HG03565 (cell line): ENCODE data around the gene FERMT2.
"Not testable (repeated sequence)": the region's sequence is repeated elsewhere in the genome, so short reads cannot be mapped to it uniquely, and the experiment has no call there.

ENCODE experiments used
- ATAC-seq: cut with Tn5 transposase; IDR thresholded peaks from one replicate; pipeline ENCODE4 v1.9.1; 2021; ENCODE audit warnings: mild to moderate bottlenecking, moderate library complexity; ENCODE audit not compliant: unreplicated experiment

The FERMT2 gene

DNA sequence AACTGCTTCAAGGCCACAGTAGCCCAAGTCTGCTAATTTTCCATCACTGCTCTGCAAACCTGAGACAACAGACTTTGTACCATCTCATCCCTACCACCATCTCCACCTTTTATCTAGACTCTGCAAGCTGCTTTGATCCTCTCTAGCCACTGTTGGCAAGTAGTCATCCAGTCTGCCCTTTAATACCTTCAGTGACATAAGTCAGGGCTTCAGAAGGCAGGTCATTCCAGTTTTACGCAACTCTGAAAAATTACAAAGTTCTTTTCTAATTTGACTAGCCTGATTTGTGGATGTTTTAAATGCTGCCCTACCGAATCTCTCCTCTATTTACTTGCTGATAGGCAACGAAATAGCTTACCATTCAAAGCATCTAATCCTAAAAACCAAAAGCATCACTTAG, 2.8 kb downstream of the FERMT2 start:
- ATAC-seq, result no peak

GRCh38 chr14:52944254-52944653, 6.6 kb downstream of the FERMT2 start:
- no peak for ATAC-seq

GRCh38 chr14:52939427-52939826, 11.4 kb downstream of the FERMT2 start:
- no peak for ATAC-seq

GRCh38 chr14:52937869-52938268, 13.0 kb downstream of the FERMT2 start:
- ATAC-seq, result no peak

GRCh38 chr14:52937306-52937705, 13.5 kb downstream of the FERMT2 start:
- no peak for ATAC-seq

- ATAC-seq, result no peak
Observed at GRCh38 chr14:52936437-52936836, 14.4 kb downstream of the FERMT2 start.

DNA sequence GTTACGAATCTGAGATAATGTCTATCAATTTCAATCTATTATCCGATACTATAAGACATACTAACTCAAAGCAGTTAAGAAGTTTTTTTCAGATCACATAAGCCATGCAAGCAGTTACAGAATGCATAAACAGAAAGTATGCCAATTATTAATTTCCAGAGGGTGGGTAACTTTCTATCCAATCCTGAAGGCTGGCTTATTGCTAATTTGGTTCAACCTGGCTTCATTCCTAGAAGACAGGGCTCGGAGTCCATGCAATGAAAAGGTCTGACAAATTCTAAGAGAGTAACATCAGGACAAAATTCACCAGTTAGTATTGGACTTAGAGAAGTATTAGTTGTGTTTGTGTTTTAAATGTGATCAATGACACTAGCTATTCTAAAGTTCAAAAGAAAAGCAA, 15.0 kb downstream of the FERMT2 start:
- ATAC-seq, result no peak

DNA sequence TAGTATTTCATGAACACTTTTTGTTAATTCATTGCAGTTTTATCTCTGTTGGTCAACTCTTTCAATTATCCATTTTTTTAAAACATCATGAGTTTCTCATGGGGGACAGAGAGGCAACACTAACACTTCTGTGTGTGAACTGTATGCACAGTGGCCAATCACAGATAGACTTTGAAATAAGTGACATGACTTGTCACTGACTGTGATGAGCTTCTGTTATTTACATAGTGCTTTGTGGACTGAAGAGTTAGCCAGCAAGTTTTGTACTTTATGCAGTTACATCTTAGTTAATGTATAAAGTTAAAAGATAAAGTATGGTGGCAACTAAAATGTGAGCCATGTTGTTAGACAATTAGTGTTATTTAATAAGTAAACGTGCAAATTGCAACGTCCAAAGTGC, 16.1 kb downstream of the FERMT2 start:
- no peak for ATAC-seq

DNA sequence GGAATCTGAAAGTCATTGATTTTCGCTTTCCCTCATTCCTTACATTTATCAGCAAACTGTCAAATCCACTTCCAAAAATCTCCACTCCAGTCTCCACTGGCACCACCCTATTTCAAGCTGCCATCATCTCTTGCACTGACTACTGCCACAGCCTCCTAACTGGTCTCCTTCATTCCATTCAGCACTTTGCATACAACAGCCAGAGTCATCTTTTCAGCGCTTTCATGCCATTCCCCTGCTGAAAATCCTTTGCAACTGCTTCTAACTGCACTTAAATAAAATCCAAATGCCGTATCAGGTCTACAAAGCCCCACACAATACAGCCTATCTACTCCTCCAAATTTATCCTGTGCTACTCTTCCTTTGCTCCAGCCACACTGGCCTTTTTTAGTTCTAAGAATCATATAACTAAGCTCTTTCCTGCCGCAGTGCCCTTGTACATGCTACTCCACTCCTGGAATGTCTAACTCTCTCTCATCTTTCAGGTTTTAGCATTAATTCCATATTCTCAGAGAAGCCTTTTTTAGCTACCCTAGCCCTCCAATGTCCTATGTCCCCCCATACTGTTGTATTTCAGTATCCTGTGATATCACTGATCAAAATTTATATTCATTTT, 21.6 kb downstream of the FERMT2 start:
- ATAC-seq, result no peak

DNA sequence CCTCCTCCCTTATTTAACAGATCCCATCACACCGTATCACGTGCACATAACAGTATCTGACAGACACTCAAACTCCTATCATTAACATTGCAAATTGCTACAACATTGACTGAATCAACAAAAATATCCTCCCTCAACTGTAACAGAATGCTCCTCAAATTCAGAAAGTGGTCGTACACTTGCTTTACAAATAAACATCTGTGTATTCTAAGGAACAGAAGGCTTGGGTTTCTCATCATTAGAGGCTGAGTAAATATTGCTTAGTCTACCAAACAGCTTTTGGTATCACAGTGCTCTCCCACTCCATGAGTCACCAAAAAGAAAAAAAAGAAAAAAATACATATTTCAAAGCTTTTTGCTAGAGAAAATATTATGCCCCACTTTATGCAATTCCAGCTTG, 23.9 kb downstream of the FERMT2 start:
- no peak for ATAC-seq

- no peak for ATAC-seq
Observed at GRCh38 chr14:52923902-52924575, 26.8 kb downstream of the FERMT2 start.

- ATAC-seq, result no peak
Observed at GRCh38 chr14:52922656-52923055, 28.2 kb downstream of the FERMT2 start.

- no peak for ATAC-seq
Observed at GRCh38 chr14:52922059-52922458, 28.8 kb downstream of the FERMT2 start.

DNA sequence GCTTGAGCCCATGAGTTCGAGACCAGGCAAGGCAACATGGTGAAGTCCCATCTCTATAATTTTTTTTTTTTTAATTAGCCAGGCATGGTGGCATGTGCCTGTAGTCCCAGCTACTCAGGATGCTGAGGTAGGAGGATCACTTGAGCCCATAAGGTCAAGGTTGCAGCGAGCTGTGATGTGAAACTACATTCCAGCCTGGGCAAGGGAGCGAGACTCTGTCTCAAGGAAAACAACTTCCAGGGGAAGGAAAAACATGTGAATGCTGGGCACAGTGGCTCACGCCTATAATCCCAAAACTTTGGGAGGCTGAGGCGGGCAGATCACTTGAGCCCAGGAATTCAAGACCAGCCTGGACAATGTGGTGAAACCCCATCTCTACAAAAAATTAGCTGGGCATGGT, 30.4 kb downstream of the FERMT2 start:
- not testable (repeated sequence) for ATAC-seq

GRCh38 chr14:52919971-52920370, 30.9 kb downstream of the FERMT2 start:
- no peak for ATAC-seq

GRCh38 chr14:52918486-52918885, 32.4 kb downstream of the FERMT2 start:
- ATAC-seq, result peak; percentile 96

DNA sequence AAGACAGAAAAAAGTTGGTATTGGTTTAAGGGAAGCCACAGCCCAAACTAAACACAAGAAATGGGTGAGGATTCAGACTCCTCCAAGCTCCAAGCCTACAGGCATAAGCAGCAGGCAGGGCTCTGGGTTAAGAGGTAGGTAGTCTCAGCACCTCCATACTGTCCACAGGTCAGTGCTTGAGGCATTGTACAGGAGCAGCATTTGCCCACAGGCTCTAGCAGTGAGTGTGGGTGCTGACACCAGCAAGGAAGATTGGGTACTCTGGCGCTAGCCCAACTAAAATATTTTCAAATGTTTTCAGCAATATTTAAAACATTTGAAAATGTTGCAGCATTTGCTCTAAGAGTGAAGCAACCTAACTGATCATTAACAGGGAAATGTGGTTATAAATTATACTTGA, 33.1 kb downstream of the FERMT2 start:
- ATAC-seq, result no peak

DNA sequence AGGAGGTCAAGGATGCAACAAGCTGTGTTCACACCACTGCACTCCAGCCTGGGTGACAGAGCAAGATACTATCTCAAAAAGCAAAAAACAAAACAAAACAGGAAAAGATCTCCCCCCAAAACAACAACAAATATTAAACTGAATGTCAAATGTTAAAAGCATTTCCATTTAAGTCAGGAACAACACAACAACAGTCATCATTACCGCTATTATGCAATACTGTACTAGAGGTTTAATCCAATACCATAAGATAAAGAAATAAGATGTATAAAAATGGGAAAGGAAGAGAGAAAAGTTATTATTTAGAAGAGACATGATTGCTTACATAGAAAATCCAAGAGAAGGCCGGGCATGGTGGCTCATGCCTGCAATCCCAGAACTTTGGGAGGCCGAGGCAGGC, 36.6 kb downstream of the FERMT2 start:
- ATAC-seq, result no peak

DNA sequence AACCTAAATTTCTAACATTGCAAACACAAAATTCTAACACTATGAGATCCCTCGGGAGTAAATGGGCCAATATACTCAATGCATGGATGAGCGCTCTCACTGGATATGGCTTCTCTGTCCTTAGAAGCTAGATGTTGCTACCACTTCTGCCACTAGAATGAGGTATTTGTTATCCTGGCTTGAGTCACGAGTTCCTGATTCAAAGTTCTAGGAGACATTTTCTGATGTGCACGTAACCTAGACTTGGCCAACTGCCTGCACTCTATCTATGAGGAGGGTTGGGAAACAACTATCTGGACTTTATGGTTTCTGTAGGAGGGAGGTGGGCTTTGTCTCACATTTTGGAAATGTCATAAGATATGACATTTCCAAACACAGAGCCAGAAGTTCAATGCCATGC, 37.6 kb downstream of the FERMT2 start:
- no peak for ATAC-seq

- ATAC-seq, result no peak
Observed at GRCh38 chr14:52911904-52912303, 38.9 kb downstream of the FERMT2 start.

DNA sequence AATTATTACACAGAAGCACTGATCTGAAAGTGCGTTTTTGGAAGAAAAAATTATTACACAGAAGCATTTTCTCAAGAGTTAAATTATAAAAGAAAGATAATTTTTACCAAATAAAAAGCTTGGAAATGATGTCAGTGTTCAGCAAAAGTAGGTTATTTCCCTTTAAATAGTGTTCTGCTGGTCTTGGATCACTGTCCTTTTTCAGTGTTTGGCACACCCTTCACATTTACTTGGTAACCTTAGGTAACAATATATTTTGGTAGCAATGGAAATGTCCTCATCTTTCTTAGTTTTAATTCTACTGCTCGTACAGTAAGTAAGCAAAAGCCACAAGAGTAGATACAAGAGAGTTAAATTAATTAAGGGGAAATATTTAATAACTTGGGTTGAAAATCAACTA, 40.3 kb downstream of the FERMT2 start:
- ATAC-seq, result no peak

- no peak for ATAC-seq
Observed at GRCh38 chr14:52907949-52908348, 42.9 kb downstream of the FERMT2 start.

DNA sequence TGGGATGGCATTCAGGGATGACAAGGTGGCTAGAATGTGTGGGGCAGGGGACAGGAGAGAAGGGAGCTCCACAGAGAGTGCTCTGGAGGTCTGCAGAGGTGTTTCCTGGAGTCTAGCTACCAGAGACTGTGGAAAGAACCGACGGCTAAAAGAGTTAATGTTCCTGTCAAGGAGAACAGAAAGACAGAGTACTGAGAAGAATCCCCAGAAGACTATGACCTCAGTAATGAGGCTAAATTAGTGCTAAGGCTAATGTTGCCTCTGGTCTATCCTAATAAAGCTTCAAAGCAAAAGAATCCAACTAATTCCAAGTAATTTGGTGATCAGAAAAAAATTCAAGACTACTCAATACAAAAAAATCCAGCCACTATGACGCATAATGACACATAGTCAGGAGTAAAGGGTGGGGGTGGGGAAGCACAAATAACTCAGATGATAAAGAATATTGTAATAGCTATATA, 44.7 kb downstream of the FERMT2 start:
- ATAC-seq, result no peak
